ENCODE results near the gene CALHM3.

Gene CALHM3

DNA sequence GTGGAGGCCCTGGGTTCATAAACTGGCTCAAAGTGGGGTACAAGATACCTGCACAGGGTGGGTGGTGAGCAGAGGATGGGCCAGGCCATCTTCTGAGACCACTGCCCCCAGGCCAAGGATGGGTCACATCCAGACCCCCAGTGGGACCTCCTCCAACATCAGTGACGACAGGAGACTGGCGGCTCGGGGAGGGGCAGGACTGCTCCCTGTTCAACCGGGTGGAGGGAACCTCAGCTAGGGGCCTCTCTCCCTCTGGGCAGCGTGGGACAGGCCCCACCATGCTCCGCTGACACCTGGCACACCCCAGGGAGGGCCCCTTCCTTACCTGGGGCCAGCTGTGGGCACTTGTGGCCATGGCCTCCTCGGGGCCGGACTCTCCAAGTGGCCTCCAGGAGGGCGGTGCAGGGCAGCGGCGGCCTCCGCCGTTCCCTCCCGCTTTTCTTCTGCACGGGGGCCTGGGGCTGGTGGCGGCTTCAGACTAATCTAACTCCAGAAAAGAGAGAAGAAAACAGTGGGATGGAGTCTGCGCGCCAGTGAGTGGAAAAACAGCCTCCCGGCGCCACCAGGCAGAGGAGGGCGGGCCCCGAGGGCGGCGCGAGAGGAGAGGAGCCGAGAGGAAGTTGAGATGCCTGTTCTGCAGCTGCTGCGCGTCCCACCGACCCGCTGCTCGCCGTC is 27.1 kb downstream of the CALHM3 start, which contains the start of gene CALHM2:
Gene CALHM2, minus strand, starts transcription at position 540 of the 675 bp plus-strand sequence. CDS start 2,429 bp downstream, outside the sequence.
- in situ Hi-C loops (cut with MboI; ENCODE audit: low sequenced_read_pairs): no loop called here

- in situ Hi-C loops (cut with MboI; ENCODE audit: low sequenced_read_pairs): no loop called here
Observed at GRCh38 chr10:103451091-103451813, 27.8 kb downstream of the CALHM3 start.

- in situ Hi-C loops (cut with MboI; ENCODE audit: low sequenced_read_pairs): no loop called here
Observed at GRCh38 chr10:103450201-103450695, 28.8 kb downstream of the CALHM3 start.

GRCh38 chr10:103449208-103450144 is 29.6 kb downstream of the CALHM3 start:
- in situ Hi-C loops (cut with MboI; ENCODE audit: low sequenced_read_pairs): no loop called here

- in situ Hi-C loops (cut with MboI; ENCODE audit: low sequenced_read_pairs): no loop called here
Observed at GRCh38 chr10:103448746-103449145, 30.3 kb downstream of the CALHM3 start.

DNA sequence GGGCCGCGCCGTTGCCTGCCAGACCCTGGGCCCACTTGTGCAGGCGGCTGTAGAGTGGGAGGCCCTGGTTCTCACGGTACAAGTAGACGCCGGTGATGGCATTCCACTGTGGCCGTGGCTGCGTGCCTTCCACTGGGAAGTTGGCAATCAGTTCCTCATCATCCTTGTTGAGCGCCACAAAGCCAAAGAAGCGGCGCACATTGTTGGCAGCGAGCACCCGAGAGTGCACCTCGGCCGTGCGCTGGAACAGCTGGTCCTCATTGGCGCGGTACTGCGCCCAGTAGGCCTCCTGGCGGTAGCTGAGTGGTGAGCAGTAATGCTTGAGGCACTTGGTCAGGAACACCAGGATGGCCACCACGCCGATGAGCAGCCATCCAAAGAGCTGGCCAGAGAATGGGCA is 31.9 kb downstream of the CALHM3 start:
- in situ Hi-C loops (cut with MboI; ENCODE audit: low sequenced_read_pairs): no loop called here

DNA sequence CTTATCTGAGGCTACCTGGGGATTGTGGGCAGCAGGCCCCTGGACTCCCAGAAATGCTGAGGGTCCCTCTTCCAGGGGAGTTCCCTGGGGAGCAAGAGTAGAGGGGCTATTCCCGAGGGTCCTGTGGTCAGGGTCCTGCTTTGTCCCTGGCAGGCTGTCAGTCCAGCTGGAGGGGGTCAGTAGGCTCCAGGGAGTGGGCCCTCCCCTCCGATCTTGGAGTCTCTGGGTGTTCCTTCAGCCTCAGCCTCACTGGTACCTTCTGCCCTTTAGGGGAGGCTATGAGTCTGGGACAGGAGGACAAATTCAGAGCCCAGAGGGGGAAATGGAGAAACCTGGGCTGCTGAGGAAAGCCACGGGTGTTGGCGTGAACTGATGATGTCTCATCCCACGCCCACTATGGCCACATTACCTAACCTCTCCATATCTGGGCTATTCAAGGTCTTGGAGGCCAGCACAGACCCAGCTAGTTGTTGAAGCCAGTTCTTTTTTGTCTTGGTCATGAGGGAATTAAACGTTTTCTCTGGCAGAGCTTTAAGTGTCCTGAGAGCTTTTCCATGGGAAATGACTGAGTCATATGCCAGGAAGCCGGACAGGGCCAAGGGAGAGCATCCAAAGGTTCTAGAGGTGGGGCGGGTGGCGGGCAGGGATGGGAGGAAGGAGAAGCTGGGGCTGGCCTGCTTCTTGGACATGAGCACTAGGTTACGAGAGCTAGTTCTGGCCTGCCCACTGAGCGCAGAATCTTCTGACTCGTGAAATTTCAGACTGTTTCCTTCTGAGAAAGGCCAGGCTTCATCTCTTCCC is 33.1 kb downstream of the CALHM3 start:
- in situ Hi-C loops (cut with MboI; ENCODE audit: low sequenced_read_pairs): no loop called here

GRCh38 chr10:103445366-103445765 is 33.7 kb downstream of the CALHM3 start:
- in situ Hi-C loops (cut with MboI; ENCODE audit: low sequenced_read_pairs): no loop called here

DNA sequence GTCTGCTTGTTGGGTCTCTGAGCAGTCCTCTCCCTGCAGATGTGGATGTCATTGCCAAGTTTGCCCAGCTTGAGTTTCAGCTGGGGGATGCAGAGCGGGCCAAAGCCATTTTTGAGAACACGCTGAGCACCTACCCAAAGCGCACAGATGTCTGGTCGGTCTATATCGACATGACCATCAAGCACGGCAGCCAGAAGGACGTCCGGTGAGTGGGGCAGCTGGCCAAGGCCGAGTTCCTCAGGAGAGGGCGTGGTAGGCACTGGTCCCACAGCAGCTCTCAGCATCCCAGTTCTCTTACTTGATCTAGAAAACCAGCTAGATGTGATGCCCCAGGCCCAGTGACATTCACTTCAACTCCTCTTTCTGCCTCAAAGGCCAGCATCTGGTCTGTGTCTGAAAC is 34.6 kb downstream of the CALHM3 start:
- in situ Hi-C loops (cut with MboI; ENCODE audit: low sequenced_read_pairs): no loop called here

DNA sequence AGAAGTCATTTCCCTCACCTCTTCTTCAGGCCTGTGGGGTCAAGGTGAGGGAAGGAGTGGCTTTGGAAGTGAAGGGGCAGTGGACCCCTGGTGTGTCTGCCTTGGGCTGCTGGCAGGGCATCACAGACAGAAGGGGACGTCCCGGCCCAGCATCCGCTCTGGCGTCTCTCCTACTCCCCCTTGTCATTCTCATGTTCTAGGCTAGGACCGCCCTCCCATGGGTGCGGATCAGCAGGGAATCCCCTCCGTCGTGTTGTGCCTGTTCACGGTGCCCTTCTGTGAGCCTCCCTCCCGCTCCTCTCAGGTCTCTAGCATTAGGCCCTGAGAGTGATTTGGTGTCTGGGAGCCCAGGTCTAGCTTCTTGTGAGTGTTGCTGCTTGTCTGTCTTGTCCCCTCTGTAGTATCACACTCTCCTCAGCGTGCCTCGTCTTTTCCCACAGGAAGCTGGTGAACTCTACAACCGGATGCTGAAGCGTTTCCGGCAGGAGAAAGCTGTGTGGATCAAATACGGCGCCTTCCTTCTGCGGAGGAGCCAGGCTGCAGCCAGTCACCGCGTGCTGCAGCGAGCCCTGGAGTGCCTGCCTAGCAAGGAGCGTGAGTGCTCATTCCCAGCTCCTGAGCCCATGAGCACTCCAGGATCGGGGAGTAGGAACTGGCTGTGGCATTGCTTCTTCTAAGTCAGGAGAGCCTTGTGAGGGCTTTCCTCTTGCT is 35.4 kb downstream of the CALHM3 start:
- in situ Hi-C loops (cut with MboI; ENCODE audit: low sequenced_read_pairs): no loop called here

DNA sequence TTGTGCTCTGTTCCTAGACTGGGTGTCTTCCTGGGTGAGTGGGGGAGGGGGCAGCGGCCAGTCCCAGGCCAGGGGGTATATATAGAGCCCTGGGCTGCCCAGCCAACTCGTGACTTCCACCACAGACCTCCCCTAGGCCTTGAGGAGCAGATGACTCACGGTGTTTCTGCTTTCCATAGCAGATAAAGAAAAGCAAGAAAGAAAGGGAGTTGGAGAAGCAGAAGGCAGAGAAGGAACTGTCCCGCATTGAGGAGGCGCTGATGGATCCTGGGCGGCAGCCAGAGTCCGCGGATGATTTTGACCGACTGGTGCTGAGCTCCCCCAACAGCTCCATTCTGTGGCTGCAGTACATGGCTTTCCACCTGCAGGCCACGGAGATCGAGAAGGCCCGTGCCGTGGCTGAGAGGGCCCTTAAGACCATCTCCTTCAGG is 37.0 kb downstream of the CALHM3 start:
- in situ Hi-C loops (cut with MboI; ENCODE audit: low sequenced_read_pairs): no loop called here

GRCh38 chr10:103441611-103442010 is 37.4 kb downstream of the CALHM3 start:
- in situ Hi-C loops (cut with MboI; ENCODE audit: low sequenced_read_pairs): no loop called here

GRCh38 chr10:103441206-103441605 is 37.8 kb downstream of the CALHM3 start:
- in situ Hi-C loops (cut with MboI; ENCODE audit: low sequenced_read_pairs): no loop called here

DNA sequence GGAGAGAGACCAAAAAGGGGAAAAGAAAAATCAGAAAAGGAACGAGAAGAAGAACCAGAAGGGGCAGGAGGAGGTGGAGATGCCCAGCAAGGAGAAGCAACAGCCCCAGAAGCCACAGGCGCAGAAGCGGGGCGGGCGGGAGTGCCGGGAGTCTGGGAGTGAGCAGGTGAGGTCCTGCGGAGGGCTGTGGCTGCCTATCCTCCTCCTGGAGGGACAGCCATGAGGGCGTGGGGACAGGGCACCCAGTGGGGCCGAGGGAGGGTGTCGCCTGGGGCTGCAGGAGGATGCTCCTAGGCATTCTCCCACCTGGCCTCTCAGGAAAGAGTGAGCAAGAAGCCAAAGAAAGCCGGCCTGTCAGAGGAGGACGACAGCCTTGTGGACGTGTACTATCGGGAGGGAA is 38.6 kb downstream of the CALHM3 start:
- in situ Hi-C loops (cut with MboI; ENCODE audit: low sequenced_read_pairs): no loop called here

DNA sequence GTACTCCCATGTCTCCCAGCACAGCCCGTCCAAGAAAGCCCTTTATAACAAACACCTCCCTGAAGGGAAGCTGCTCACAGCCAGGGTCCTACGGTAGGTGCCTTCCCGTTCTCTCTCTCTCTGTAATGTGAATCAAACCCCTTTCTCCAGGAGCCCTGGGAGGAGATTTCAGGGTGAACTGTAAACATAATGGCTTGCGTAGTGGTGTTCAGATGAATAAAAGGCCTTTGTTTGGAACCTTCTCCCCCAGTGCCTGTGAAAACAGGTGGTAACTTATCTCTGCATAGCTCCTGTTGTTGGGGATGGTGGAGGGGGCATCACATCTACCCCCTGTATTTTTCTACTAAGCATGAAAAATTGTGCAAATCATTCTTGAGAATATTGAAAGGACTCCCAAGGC is 39.3 kb downstream of the CALHM3 start:
- in situ Hi-C loops (cut with MboI; ENCODE audit: low sequenced_read_pairs): no loop called here

GRCh38 chr10:103433858-103434257 is 45.2 kb downstream of the CALHM3 start:
- in situ Hi-C loops (cut with MboI; ENCODE audit: low sequenced_read_pairs): no loop called here

DNA sequence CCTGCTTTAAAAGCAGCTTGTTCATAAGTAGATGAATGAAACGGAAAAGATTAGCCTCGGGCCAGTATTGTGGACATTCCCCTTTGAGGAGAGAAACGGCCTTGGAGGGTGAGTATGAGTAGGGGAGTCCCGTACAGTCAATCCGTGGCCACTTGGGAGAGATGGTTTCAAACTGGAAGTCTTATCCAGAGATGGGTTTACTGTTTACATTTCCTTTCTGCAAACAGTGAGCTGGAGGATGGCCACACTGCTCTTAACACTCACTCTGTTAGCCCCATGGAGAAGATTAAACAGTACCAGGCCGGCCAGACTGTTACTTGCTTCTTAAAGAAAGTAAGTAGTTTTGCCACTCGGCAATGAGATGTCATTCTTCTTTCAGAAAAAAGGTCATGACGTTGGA is 47.1 kb downstream of the CALHM3 start:
- in situ Hi-C loops (cut with MboI; ENCODE audit: low sequenced_read_pairs): no loop called here

DNA sequence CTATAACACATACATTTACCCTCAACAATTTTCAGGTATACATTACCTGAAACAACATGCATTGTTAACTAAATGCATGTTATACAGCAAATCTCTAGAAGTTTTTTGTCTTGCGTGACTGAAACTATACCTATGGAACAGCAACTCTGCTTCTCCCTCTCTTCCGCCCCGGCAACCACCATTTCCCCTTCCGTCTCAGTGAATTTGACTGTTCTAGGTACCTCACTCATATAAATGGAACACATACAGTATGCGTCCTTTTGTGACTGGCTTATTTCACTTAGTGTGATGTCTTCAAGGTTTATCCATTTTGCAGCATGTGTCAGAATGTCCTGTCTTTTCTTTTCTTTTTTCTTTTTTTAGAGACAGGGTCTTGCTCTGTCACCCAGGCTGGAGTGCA is 49.4 kb downstream of the CALHM3 start:
- in situ Hi-C loops (cut with MboI; ENCODE audit: low sequenced_read_pairs): no loop called here

- in situ Hi-C loops (cut with MboI; ENCODE audit: low sequenced_read_pairs): no loop called here
Observed at GRCh38 chr10:103428989-103429643, 49.9 kb downstream of the CALHM3 start.

All from HL-60/S4 treated with retinoic acid at 250 ng/mL for 4 days and 3 days (cell line).